Adrenal gland (tissue), 5 donors: ENCODE data around the gene SRCAP.

Experiments
- CTCF ChIP-seq, 6 experiments: fragments of 450-650 bp in 4 of 6; fragments of 200-600 bp in 2 of 6; sonication (generic) in 1 of 6; IDR thresholded peaks; 1 replicate in 5 of 6; 2 replicates in 1 of 6; pipeline versions ENCODE4 v1.5.1 to v1.8.0; 2016 to 2021; ENCODE audit warnings: antibody characterized with exemption in 6 of 6, mild to moderate bottlenecking in 2 of 6, moderate library complexity in 1 of 6
- POLR2A ChIP-seq, 2 donors: fragments of 450-650 bp; IDR thresholded peaks; one replicate each; pipeline ENCODE4 v1.6.1; 2017; ENCODE audit warnings: antibody characterized with exemption in 2 of 2, mild to moderate bottlenecking in 2 of 2, moderate library complexity in 1 of 2
- donor health status: DM: no; HTN: no; CAD: no.

GRCh38 chr16:30750201-30750600 lies 51.2 kb downstream of the SRCAP start:
- TF ChIP-seq POLR2A (IDR thresholded peaks at IDR 0.05) (no peak), CTCF (IDR thresholded peaks at IDR 0.05) (no peak)
